K562 treated with DMSO at 1 percent for 24 hours (cell line): ENCODE measurements around the gene MANF. TPM values are rescaled to one million over a fixed set of nuclear protein-coding genes. Genes with fewer than 3 reads are reported as not detected.

Experiments used
- total RNA-seq: library from RNA; unstranded; fragments of 300-600 nt; gene quantifications from 2 replicates; pipeline ENCODE4 v1.2.3, GENCODE V29; 2022; ENCODE audit warnings: low read depth; ENCODE audit not compliant: insufficient read depth

Gene MANF
- total RNA-seq = 39.1 and 48.8 TPM in 2 replicates

GRCh38 chr3:51384726-51385473 is at the start of gene MANF:
TSS of gene MANF (plus strand) at chr3:51385291. CDS start at chr3:51385343, 52 bp downstream.

GRCh38 chr3:51391075-51391565 is 6.0 kb downstream of the MANF start, which contains the start of gene RBM15B:
TSS of gene RBM15B (plus strand) at chr3:51391285. CDS start at chr3:51391400, 115 bp downstream.

Other genes with a start within 250 kb of the MANF start
- gene RBM15B, start 6.0 kb downstream of the MANF start, total RNA-seq = 17.9 and 19.6 TPM in 2 replicates
- gene DCAF1, start 114.7 kb downstream of the MANF start, total RNA-seq = 8.2 and 9.0 TPM in 2 replicates
- 5.3 and 6.2 TPM in 2 replicates for gene RAD54L2, start 153.4 kb downstream of the MANF start, total RNA-seq